Dermis blood vessel endothelial cell (primary cell): ENCODE measurements around the gene HS3ST6. TPM values are rescaled to one million over a fixed set of nuclear protein-coding genes. Genes with fewer than 3 reads are reported as not detected.
A peak's percentile ranks its signal among the peaks of the same experiment; 100 is the strongest.
"Not testable (repeated sequence)": the region's sequence is repeated elsewhere in the genome, so short reads cannot be mapped to it uniquely, and the experiment has no call there.

Experiments used
- DNase-seq: peaks from one replicate; pipeline ENCODE4 v3.0.0; 2010
- total RNA-seq: library from RNA; depleted of rRNA; stranded (reverse); fragments of >200 nt; gene quantifications from 2 replicates; pipeline ENCODE4 v1.2.3, GENCODE V29; 2014

The HS3ST6 gene
- total RNA-seq, result not detected in 2 replicates

DNA sequence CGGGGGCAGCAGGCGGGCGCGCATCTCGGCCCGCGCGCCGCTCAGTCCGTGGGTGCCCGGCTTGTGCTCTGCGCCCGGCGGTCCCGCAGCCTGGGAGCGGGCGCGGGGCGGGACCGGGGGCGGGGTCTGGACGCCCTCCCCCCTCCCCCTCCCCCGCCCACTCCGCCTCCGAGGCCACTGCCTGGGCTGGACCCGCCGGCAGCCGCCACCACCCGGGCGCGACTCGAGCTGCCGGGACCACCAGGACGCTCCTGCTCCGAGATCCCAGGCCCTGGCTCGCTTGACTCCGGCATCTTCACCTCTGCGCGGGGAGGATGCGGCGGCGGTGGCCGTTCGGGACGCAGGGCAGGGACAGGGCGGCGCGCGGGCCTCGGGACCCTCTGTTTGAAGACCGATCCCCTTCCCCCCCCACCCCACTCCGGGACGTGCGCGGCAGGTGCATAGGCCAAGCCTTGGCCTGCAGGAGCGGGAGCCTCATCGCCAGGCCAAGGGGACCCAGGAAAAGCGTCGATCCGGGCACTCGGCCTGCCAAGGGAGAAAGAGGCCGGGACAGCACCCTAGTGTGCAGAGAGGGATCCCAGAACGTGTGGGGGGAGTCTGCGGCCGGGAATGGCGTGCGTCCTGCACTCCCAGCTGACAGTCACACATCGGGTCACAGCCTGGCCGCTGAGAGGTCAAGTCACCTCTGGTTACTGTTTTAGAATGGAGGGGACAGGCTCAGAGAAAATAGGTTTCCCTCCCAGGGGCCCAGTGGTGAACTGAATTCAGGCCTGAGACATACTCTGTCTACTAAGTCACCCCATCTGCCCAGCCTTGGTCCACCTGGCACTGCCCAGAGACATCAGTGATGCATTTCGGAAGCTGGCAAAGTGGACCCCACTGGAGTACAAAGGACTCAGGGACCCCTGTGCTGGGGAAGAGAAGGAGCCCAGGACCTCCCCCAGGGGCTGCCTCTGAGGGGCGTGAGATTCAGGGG, at the start of gene HS3ST6:
HS3ST6 (minus strand) TSS at position 65 of the 976 bp plus-strand sequence. CDS start 92 bp downstream, outside the sequence.
- no peak for DNase-seq

DNA sequence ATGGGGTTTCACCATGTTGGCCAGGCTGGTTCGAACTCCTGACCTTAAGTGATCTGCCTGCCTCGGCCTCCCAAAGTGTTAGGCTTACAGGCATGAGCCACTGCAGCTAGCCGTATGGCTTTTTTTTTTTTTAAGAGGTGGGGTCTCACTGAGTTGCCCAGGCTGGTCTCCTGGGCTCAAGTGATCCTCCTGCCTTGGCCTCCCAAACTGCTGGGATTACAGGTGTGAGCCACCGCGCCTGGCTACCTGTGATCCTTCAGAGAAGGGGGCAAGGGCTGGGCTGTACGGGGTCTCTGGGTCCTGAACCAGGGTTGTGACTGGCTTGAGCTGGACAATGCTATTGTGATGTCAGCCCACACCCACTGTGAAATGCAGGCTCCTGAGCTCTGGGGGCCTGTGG, 48.2 kb upstream of the HS3ST6 start, which contains the start of gene RNF151:
RNF151 (plus strand) TSS at position 397 of the 400 bp plus-strand sequence. CDS start 26 bp downstream, outside the sequence.
- no peak for DNase-seq

DNA sequence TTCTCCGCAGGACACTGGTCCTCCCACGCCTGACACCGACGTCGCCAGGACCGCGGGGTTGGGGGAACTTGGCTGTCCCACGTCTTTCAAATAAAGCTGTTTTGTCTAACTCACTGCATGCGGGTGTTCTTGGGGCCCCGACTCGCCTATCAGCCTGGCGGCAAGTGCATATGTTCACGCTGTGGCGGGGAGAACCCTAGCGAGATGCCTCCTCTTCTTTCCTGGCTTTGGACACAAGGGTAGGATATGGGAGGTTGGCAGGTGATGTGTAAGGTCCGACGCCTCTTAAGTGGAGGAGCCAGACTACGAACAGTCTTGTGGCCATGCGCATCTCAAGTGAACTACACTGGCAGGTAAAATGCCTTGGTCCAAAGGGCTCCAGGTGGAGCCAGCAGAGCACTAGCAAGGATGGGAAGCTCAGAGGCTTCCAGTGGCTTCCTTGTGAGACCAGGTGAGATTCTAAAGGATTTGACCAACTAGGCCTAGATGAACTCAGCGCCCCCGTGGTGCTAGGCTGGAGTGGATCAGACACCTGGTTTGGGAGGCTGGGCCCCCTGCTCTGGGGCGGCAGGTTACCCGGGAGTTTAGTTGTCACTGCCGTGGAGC, 47.3 kb upstream of the HS3ST6 start:
- DNase-seq, result no peak

DNA sequence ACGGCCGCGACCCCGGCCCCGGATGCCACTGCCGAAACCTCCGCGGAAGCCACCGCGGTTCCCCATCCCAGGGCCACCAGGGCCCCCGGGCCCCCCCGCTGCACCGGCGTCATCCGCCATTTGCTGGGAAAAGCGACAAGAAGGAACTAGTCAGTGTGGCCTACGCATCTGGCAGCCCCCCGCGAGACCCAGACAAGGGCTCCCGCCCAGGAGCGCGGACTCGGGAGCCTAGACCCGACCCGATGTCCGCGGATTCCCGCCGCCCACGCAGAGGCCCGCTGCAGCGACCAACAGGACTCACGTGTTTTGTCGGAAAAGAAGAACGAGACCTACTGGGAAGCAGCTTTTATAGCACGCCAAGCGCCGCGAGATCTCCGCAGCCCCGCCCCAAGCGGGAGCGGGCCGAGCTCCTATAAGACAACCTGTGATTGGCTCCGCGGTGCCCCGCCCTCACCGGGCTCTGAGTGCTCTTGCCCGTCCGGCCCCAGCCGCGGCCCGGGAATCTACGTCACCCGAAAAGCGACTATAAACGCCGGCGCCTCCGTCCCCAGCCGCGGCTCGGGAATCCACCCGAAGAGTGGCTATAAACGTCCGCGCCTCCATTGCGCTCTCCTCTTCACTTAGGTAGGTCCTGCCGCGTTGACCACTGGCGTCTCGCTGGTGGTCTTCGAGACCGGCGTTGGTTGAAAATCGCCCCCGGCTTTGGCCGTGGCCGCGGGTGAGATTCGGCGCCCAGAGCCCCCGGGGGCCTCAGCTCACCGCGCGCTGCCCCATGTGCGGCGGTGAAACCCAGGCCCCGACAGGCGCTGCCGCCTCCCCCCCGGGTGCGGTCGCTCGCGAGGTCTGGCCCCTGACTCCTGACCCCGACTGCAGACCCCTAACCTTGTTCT, 46.5 kb upstream of the HS3ST6 start, which contains the start of gene RPS2:
RPS2 (minus strand) TSS at position 321 of the 890 bp plus-strand sequence; CDS start at position 120, 201 bp downstream.
- DNase-seq, result peak; percentile 99

DNA sequence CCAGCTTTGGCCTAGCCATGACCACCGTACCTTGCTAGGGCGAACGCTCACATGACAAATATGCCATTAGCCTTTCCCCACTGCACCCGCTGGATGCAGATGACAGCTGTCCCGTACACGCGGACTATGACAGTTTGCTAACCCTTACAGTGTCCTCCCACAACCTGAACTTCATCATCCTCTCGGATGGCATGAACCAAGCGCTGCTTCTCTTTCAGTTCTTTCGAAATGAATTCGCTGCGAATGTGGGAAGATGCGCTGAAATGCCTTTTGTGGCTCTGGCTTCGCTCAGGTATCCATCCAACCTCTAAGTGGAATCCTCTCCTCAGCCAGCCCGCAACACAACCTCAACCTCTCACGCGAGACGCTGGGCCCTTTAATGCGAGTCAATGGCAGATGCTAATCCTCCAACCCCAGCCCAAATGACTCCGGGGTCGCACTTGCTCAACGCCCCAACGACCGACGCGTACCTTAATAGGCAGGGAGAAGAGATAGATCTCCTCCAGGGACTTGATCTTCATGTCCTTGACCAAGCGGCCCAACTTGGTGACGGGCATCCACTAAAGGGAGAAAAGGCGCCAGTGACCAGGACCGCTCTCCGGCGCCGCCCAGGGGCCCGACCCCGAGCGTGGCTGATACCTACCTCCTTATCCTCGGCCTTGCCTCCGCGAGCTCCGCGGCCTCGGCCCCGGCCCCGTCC, 45.7 kb upstream of the HS3ST6 start:
- peak; percentile 60 for DNase-seq

DNA sequence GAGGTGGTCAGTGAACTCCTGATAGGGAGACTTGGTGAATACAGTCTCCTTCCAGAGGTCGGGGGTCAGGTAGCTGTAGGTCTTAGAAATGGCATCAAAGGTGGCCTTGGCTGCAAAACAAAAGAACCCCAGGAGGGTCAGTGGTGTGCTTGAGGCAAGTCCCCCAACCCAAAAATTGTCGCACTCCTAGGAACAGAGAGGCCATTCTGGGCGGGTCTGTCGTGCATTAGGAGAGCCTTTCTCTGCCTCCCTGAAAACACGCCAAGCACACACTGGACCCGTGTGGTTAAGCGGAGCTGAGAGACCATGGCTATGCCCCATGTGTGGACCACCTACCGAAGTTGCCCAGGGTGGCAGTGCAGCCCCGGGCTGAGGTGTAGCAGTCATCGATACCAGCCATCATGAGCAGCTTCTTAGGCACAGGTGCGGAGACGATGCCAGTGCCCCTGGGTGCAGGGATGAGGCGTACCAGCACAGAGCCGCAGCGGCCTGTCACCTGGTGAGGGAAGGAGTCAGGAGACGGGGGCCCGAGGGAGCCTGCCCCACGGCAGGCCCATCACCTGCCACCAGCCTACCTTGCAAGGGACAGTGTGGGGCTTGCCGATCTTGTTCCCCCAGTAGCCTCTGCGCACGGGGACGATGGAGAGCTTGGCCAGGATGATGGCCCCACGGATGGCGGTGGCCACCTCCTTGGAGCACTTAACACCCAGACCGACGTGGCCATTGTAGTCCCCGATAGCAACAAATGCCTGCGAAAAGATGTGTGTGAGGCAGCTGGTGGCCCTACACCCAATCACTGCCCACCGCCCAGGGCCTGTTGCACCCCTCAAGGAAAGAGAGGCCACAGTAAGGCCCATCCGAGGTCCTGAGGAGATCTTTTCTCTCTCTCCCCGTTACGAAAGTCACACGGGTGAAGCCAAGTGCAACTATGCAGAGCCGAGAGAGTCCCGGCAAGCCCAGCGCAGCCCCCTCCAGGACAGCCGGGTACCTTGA, 44.2 kb upstream of the HS3ST6 start:
- not testable (repeated sequence) for DNase-seq

DNA sequence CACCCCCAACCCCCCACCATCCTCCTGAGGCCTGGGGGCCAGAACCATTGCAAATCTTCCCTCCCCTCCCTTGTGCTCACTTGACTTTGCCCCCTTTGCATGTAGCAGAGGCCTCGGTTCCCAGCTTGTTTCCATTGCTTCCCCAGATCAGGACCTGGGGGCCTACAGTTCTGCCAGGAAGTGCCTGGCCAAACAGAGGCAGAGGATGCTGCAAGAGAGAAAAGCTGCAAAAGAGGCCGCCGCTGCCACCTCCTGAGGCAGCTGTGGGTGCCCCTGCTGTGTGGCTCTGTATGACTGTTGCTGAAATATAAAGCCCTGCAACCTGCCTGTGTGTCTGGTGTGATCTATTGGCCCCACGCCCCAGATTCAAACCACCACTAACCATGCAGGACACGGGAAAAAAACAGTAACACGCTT, 43.4 kb upstream of the HS3ST6 start:
- no peak for DNase-seq

DNA sequence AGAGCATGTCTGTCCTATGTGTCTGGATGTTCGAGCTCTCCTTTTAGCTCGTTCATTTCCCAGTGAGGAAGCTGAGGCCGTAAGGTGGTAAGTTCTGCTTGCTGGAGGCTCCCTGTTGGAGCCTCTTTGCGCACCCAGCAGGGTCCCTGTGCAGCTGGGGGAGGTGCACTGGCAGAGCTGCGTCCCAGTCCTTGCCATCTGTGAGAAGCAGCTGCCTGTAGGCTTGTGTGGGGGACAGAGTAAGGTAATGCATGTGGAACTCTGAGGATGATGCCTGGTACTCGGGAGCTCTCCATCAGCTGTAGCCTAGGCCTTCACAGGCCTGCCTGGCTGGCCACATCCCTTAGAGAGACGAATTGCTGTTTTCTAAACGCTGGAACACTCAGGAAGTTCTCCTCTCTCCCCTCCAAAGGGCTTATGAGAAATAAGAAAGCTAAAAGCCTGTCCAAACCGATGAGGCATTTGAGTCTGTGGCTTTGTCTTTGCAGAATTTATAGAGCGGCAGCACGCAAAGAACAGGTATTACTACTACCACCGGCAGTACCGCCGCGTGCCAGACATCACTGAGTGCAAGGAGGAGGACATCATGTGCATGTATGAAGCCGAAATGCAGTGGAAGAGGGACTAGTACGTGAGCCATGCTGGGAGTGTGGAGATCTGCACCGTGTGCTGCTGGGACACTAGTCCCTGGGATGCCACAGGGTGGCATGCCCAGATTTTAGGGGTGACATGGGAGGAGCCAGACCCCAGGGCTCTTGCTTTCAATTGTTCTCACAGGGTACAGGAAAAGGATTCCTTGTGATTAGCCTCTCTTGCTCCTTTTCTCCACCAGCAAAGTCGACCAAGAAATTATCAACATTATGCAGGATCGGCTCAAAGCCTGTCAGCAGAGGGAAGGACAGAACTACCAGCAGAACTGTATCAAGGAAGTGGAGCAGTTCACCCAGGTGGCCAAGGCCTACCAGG, 42.7 kb upstream of the HS3ST6 start:
- peak; percentile 31 for DNase-seq

DNA sequence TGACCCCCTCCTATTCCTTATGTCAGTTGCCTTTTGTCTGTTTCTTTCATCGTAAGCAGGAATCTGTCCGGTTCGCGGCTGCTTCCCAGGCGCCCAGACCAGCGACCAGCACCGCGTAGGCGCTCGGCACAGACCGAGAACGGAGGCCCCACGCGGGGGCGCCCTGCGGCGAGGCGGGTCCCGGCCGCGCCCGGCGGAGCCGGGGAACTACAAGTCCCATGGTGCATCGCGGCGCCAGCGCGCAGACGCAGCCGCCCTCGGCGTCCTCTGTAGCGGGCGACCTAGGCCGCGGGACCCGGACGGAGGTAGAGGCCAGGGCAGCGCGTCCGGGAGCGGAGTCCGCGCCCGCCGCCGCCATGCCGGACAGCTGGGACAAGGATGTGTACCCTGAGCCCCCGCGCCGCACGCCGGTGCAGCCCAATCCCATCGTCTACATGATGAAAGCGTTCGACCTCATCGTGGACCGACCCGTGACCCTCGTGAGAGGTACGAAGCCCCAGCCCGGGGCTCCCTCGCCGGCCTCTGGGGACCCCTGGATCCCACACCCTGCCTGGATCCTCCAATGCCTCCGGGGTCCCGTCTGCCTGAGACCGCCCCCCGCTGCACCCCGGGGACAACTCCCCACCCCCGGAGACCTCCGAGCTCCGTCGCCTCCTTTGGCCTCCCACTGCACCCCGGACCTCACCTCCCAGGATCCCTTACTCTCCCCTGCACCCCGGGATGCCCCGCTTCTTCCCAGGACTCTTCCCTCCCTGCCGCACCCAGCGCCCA, 41.2 kb upstream of the HS3ST6 start, which contains the start of gene NDUFB10:
NDUFB10 (plus strand) TSS at position 270 of the 771 bp plus-strand sequence; CDS start at position 357, 87 bp downstream.
- peak; percentile 95 for DNase-seq

DNA sequence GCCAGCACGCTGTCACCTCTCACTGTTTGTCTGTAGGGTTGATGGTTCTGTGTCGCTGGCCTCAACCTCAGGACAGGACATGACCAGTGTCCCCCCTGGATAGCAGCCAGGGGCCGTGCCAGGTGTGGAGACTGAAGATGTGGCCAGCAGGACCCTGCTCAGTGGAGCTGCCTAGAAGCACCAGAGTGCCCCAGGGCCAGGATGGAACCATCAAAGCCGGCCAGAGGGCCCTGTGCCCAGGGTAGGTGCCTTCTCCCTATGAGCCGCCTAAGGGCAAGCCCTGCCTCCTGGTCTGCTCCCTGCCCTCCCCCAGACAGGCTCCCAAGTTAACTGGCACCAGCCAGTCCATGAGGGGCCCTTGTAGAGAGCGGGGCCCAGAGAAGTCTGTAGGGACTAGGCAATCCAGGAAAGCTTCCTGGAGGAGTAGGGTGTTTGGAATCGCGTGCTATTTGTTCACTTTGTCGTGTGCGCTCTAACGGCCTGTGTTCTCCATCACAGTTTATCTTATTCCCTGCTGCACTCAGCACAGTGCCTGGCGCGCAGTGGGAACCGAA, 40.6 kb upstream of the HS3ST6 start:
- no peak for DNase-seq

DNA sequence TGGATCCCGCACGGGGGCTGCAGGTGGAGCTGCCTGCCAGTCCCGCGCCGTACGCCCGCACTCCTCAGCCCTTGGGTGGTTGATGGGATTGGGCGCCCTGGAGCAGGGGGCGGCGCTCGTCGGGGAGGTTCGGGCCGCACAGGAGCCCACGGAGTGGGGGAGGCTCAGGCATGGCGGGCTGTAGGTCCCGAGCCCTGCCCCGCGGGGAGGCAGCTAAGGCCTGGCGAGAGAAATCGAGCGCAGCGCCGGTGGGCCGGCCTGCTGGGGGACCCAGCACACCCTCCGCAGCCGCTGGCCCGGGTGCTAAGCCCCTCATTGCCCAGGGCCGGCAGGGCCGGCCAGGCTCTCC, 39.9 kb upstream of the HS3ST6 start:
- DNase-seq, result not testable (repeated sequence)

DNA sequence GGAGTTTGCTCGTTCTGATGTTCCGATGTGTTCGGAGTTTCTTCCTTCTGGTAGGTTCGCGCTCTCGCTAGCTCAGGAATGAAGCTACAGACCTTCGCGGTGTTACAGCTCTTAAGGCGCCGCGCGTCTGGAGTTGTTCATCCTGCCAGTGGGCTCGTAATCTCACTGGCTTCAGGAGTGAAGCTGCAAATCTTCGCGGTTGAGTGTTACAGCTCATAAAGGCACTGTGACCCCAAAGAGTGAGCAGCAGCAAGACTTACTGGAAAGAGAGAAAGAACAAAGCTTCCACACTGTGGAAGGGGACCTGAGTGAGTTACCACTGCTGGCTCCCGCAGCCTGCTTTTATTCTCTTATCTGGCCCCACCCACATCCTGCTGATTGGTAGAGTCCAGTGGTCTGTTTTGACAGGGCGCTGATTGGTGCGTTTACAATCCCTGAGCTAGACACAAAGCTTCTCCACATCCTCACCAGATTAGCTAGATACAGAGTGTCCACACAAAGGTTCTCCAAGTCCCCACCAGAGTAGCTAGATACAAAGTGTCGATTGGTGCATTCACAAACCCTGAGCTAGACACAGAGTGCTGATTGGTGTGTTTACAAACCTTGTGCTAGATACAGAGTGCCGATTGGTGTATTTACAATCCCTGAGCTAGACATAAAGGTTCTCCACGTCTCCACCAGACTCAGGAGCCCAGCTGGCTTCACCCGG, 39.4 kb upstream of the HS3ST6 start:
- not testable (repeated sequence) for DNase-seq

DNA sequence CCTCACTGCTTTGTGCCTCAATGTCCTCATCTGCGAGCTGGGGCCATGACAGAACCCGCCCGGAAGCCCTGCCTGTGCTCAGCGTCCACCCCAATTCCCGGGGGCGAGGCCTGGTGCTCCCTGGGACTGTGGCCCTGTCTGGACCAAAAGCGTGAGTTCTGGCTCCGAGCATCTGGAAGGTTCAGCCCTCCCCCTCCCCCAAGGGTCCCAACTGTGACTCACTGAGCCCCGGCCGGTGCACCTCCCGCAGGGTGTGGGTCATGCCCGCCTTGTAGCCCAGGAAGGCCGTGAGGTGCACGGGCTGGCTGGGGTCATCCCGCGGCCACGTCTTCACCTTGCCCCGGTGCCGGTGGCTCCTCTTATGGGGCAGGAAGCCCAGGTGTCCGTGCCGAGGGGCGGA, 35.5 kb upstream of the HS3ST6 start:
- no peak for DNase-seq

DNA sequence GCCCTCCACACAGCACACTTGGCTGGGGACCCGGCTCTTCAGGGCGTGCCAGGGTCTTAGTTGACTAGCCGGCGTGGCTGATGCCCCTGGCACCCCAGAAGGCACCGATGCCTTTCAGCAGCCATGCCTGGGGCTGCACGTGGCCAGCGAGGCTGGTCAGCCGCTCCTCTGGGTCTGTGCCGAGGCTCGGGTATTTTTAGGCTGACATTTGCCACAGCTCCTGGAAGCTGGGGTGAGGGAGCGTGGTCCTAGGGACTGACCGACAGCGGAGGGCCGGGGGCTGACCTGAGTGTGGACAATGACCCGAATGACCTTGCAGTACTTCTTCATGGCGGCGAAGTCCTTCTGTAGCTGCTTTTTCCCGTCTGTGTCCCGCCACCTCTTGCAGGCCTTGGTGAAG, 32.3 kb upstream of the HS3ST6 start:
- DNase-seq, result no peak

DNA sequence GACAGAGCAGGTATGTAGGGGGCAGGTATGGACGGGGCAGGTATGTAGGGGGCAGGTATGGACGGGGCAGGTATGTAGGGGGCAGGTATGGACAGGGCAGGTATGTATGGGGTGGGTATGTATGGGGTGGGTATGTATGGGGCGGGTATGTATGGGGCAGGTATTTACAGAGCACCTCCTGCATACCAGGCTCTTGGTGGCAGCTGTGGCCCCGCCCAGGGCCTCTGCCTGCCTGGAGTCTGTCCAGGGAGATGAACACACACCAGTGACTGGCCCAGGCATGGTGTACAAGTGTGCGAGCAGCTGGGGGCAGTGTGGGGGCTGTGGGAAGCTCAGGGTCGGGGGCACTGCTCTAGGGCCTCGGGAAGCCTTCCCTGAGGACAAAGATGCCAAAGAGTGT, 31.8 kb upstream of the HS3ST6 start:
- DNase-seq, result no peak

DNA sequence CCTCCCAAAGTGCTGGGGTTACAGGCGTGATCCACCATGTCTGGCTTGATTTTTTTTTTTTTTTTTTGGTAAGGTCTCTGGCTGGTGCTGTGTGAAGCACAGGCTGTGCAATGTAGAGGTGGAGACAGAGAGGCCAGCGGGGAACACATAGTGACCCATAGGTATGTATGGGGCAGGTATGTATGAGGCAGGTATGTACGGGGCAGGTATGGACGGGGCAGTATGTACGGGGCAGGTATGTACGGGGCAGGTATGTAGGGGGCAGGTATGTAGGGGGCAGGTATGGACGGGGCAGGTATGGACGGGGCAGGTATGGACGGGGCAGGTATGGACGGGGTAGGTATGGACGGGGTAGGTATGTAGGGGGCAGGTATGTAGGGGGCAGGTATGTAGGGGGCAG, 31.3 kb upstream of the HS3ST6 start:
- no peak for DNase-seq

DNA sequence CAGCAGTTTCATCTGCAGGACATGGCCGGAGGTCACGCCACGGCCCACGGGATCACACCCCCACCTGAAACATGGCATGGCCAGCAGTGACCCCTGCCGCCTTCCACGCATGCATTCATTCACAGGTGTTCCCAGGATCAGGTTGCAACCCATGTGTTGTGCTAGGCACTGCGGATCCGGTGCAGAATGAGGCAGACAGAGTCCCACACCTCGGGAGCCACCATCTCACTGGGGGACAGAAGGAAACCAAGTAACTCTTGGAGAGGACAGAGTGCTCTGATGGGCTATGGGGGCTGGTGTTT, 29.1 kb upstream of the HS3ST6 start:
- DNase-seq, result no peak
